GM19328 (cell line): Measurements from ENCODE around the gene PCLAF.
A peak's percentile ranks its signal among the peaks of the same experiment; 100 is the strongest.
"Not testable (repeated sequence)": the region's sequence is repeated elsewhere in the genome, so short reads cannot be mapped to it uniquely, and the experiment has no call there.

Experiments
- ATAC-seq: cut with Tn5 transposase; IDR thresholded peaks from one replicate; pipeline ENCODE4 v1.9.1; 2021; ENCODE audit warnings: mild to moderate bottlenecking, moderate library complexity; ENCODE audit not compliant: unreplicated experiment

Gene PCLAF

DNA sequence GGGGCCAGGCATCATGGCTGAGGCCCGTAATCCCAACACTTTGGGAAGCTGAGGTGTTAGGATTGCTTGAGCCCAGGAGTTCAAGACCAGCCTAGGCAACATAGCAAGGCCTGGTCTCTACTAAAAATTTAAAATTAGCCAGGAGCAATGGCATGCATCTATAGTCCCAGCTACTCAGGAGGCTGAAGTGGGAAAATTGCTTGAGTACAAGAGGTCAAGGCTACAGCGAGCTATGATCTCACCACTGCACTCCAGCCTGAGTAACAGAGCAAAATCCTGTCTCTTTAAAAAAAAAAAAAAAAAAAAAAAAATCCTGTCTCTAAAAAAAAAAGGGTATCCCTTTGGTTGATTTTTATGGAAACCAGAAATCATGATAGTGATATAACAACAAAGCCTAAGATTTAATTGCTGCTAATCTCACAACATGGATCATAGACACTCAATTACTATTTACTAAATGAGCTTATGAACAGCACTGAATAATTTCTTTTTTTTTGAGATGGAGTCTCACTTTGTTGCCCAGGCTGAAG, 12.1 kb downstream of the PCLAF start:
- ATAC-seq, result no peak

DNA sequence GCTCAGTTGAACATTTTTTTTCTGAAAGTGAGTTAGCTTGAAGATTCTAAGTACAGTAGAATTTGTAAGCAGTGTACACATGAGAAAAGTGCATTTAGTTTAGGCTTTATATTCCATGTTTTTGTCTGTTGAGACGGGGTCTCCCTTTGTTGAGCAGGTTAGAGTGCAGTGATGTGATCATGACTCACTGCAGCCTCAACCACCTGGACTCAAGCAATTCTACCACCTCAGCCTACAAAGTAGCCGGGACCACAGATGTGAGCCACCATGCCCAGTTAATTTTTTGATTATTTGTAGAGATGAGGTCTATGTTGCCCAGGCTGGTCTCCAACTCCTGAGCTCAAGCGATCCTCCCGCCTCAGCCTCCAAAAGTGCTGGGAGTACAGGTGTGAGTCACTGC, 20.0 kb downstream of the PCLAF start:
- no peak for ATAC-seq

DNA sequence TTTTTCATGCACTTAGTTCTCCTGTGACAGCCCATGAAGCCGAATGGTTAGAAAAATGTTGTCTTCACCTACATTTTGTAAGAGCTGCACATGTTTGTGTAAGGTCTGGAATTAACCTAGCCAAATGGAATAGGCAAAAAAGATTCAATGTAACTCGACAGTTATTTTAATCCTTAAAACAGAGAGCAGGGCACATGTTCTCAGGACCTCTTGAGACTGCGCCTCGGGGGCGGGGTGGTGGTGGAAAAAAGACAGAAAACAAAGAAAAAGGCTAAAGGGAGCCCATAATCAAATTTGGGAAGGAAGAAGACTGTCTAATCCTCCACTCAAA, 24.6 kb downstream of the PCLAF start:
- no peak for ATAC-seq

DNA sequence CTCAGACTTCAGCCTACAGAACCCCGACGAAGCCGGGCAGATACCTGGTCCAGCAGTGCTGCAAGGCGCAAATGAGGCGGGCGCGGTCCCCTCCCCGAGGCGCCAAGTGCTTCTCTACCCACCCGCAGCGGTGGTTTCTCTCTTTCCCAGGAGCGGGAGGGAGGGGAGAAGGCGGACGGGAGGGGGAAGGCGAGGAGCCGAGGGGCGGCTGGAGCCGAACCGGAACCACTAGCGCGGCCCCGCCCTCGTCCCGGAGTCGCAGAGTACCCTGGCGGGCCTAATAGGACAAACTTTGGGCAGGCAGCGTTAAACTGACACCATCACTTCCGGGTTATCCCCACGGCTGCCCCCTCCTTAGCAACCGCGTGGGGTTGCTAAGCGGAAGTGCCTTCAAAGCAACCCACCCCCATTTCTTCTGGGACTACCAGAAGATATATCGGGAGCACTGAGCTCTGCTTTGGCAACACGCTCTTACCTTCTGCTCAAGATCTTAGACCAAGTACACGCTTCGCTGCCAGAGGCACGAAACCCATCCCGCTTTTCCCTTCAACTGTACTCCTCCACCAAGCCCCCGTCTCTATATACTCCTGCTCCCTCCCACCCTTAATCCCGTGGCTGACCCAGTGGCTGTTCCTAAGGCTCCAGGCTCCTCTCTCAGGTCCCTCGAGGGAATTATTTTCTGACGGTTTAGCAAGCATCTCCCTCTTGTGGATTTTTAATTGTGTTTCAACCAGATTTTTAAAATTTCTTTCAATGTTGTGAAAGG, 25.1 kb downstream of the PCLAF start, which contains the start of gene CSNK1G1:
Gene CSNK1G1 (minus strand): TSS at position 230 of the 766 bp plus-strand sequence. CDS start 55,674 bp downstream, outside the sequence.
- peak; percentile 96 for ATAC-seq

GRCh38 chr15:64355348-64355943, 25.8 kb downstream of the PCLAF start:
- peak; percentile 4 for ATAC-seq

DNA sequence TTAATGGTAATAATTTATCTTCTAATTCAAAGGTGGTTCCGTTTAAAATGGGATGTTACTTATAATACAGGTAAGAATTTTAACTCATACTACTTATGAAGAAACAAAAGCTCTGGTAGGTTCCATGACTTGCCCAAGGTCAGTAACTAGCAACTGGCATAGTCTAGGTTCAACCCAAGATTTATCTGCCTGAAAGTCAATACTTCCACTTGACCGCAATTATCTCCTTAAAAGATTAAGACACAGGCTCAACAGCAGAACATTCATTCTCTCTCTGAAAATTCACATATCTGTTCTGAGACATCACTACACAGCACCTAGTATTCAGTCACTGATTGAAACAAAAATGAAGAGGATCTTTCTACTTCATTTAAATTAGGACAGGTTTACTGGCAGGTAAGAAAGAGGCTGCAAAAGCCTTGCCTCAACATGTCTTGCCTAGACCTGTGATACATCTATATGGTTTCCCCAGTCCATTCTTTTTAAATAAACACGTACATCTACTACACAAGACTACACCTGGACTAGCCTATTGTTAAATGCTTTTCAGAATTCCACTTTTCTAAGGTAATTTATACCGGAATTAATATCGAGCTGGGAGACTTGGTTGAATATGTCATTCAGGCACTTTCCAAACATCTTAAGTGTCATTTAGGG, 26.4 kb downstream of the PCLAF start:
- no peak for ATAC-seq

- ATAC-seq, result no peak
Measured at GRCh38 chr15:64351265-64351664, 30.0 kb downstream of the PCLAF start.

DNA sequence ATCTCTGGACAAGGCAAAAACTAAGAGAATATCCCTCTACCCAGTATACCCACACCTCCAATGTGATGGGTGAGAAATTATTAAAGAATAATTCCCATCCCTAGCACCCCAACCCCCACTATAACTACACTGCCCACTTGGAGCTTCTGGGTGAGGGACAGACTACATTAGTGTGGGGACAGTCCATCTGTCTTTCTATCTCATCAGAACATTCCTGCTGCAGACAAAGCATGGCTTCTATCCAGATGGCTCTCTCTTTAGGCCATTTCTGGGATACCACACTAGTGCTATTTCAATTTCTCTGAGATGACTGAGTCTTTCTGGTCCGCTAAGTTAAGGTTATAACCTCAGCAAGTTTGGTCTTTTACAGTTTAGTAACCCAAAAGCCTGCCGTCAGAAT, 31.9 kb downstream of the PCLAF start:
- no peak for ATAC-seq

DNA sequence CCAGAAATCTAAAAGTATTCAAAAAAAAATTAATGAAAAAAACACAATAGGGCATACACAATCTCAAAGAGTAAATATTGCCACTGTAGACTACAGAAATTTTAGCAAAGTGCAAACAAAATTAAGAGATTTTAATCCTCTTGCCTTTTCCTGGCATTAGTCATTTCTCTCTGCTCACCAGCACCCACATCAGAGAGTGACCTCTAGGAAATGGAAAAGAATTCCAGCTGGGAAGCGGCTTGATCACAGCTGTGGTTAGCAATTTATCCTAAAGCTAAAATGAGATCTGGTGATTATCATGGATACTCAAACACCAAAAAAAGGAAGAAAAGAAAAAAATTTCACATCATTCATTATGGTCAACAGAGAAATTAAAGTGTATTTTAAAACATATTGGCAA, 32.8 kb downstream of the PCLAF start:
- ATAC-seq, result no peak

DNA sequence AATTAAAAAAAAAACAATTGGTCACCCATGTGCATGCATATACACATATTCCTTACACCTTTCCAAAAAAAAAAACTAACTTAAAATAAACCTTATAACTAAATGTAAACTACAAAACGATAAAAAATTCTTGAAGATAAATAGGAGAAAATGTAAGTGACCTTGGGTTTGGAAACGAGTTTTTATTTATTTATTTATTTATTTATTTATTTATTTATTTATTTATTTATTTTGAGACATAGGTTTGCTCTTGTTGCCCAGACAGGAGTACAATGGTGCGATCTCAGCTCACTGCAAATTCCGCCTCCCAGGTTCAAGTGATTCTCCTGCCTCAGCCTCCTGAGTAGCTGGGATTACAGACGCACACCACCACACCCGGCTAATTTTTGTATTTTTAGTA, 35.0 kb downstream of the PCLAF start:
- ATAC-seq, result not testable (repeated sequence)

- ATAC-seq, result no peak
Measured at GRCh38 chr15:64344651-64345294, 36.5 kb downstream of the PCLAF start.

DNA sequence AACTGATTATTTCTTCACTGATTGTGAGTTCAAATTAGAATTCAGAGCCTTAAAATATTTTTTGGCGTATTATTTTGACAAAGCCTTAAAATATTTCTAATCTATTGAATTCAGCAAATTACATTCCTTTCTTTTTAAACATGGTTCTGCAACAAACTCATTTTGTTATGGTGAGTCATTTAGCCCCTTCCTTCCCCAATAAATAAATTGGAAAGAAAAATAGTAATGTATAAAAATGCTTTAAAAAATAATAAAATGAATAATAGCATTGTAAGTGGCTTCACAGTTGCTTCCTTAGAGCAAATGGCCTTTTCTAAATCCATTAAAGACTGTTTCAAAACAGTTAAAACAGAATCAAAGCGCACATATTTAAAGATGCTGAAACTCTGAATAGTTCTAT, 37.4 kb downstream of the PCLAF start:
- ATAC-seq, result no peak

DNA sequence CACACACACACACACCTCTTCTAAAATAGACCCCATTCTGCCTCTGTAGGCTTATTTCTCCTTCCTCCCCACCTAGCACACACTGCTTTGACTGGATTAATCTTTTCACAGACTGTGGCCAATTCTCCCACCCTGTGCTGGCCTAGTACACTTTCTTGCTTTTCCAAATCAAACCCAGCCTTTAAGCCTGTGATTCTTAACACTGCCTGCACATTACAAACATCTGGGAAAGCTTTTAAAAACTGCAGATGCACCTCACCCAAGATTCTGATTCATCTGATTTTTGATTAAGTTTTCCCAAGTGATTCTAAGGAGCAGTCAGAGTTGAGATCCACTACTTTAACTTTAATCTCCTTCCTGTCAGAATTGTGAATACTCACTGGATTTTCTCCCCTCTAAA, 38.0 kb downstream of the PCLAF start:
- no peak for ATAC-seq

GRCh38 chr15:64341961-64342360, 39.3 kb downstream of the PCLAF start:
- ATAC-seq, result no peak

DNA sequence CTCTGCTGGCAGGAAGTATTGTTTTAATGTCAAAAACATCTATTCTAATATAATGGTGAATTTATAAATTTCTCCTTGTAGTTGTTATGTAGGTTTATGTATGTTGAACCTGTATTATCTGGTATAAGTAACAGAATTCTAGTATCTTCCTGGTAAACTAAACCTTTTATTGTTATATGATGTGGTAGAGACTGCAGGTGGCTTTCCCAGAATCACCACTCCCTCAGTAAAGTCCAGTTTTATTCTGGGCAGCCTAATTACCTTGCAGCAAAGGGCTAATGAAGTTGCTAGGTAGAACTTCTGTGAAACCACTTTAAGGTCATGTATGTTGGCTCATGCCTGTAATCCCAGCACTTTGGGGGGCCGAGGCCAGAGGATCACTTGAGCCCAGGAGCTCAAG, 40.9 kb downstream of the PCLAF start:
- ATAC-seq, result no peak

- no peak for ATAC-seq
Measured at GRCh38 chr15:64337761-64338160, 43.5 kb downstream of the PCLAF start.

GRCh38 chr15:64333986-64334929, 47.0 kb downstream of the PCLAF start:
- ATAC-seq, result no peak

GRCh38 chr15:64333516-64333915, 47.7 kb downstream of the PCLAF start:
- ATAC-seq, result no peak

DNA sequence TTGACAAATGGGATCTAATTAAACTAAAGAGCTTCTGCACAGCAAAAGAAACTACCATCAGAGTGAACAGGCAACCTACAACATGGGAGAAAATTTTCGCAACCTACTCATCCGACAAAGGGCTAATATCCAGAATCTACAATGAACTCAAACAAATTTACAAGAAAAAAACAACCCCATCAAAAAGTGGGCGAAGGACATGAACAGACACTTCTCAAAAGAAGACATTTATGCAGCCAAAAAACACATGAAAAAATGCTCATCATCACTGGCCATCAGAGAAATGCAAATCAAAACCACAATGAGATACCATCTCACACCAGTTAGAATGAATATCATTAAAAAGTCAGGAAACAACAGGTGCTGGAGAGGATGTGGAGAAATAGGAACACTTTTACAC, 49.6 kb downstream of the PCLAF start:
- ATAC-seq, result not testable (repeated sequence)

DNA sequence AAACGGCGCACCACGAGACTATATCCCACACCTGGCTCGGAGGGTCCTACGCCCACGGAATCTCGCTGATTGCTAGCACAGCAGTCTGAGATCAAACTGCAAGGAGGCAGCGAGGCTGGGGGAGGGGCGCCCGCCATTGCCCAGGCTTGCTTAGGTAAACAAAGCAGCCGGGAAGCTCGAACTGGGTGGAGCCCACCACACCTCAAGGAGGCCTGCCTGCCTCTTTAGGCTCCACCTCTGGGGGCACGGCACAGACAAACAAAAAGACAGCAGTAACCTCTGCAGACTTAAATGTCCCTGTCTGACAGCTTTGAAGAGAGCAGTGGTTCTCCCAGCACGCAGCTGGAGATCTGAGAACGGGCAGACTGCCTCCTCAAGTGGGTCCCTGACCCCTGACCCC, 54.3 kb downstream of the PCLAF start:
- ATAC-seq, result not testable (repeated sequence)
